Stimulated activated CD4-positive, alpha-beta T cell treated with anti-CD3 and anti-CD28 coated beads, Interleukin-2, amount 100 ng/mL, for 48 hours (primary cell): ENCODE results near the gene PAIP2B.
"Not testable (repeated sequence)": the region's sequence is repeated elsewhere in the genome, so short reads cannot be mapped to it uniquely, and the experiment has no call there.

Source experiments
- DNase-seq, 2 donors: peaks; one replicate each; pipeline ENCODE4 v3.0.0-alpha.2; 2020

Gene PAIP2B

GRCh38 chr2:71226965-71227560, at the start of gene PAIP2B:
Gene PAIP2B, minus strand, starts transcription at chr2:71227103. Its CDS starts 24,514 bp downstream, at chr2:71202589.
- peak; percentile 94 to 96 for DNase-seq

GRCh38 chr2:71275939-71276310, 49.0 kb upstream of the PAIP2B start:
- DNase-seq: peak in 1 of 2 donors; percentile 3

GRCh38 chr2:71269511-71270090, 42.7 kb upstream of the PAIP2B start:
- no peak for DNase-seq

GRCh38 chr2:71263386-71263785, 36.5 kb upstream of the PAIP2B start:
- no peak for DNase-seq

GRCh38 chr2:71261534-71261933, 34.6 kb upstream of the PAIP2B start:
- no peak for DNase-seq

GRCh38 chr2:71256421-71256820, 29.5 kb upstream of the PAIP2B start:
- no peak for DNase-seq

- DNase-seq: no peak
Measured at GRCh38 chr2:71254776-71255175, 27.9 kb upstream of the PAIP2B start.

- DNase-seq: no peak
Measured at GRCh38 chr2:71254078-71254477, 27.2 kb upstream of the PAIP2B start.

- DNase-seq: no peak
Measured at GRCh38 chr2:71253476-71253875, 26.6 kb upstream of the PAIP2B start.

- no peak for DNase-seq
Measured at GRCh38 chr2:71252862-71253261, 26.0 kb upstream of the PAIP2B start.

- DNase-seq: no peak
Measured at GRCh38 chr2:71250935-71251334, 24.0 kb upstream of the PAIP2B start.

GRCh38 chr2:71244302-71244660, 17.4 kb upstream of the PAIP2B start:
- no peak for DNase-seq

GRCh38 chr2:71243634-71244301, 16.9 kb upstream of the PAIP2B start:
- DNase-seq: no peak

- no peak for DNase-seq
Measured at GRCh38 chr2:71240794-71241193, 13.9 kb upstream of the PAIP2B start.

- no peak for DNase-seq
Measured at GRCh38 chr2:71238089-71238488, 11.2 kb upstream of the PAIP2B start.

- DNase-seq: no peak
Measured at GRCh38 chr2:71235930-71236587, 9.2 kb upstream of the PAIP2B start.

- DNase-seq: not testable (repeated sequence)
Measured at GRCh38 chr2:71233072-71233471, 6.2 kb upstream of the PAIP2B start.

- peak; percentile 14 to 18 for DNase-seq
Measured at GRCh38 chr2:71226096-71226964, 573 bp downstream of the PAIP2B start.

- no peak for DNase-seq
Measured at GRCh38 chr2:71224935-71225334, 2.0 kb downstream of the PAIP2B start.

- DNase-seq: no peak
Measured at GRCh38 chr2:71224457-71224856, 2.4 kb downstream of the PAIP2B start.

- no peak for DNase-seq
Measured at GRCh38 chr2:71223767-71224333, 3.1 kb downstream of the PAIP2B start.

GRCh38 chr2:71220743-71221142, 6.2 kb downstream of the PAIP2B start:
- DNase-seq: no peak

- no peak for DNase-seq
Measured at GRCh38 chr2:71216501-71216900, 10.4 kb downstream of the PAIP2B start.
